ENCODE measurements around the gene BRD3OS.

DNA sequence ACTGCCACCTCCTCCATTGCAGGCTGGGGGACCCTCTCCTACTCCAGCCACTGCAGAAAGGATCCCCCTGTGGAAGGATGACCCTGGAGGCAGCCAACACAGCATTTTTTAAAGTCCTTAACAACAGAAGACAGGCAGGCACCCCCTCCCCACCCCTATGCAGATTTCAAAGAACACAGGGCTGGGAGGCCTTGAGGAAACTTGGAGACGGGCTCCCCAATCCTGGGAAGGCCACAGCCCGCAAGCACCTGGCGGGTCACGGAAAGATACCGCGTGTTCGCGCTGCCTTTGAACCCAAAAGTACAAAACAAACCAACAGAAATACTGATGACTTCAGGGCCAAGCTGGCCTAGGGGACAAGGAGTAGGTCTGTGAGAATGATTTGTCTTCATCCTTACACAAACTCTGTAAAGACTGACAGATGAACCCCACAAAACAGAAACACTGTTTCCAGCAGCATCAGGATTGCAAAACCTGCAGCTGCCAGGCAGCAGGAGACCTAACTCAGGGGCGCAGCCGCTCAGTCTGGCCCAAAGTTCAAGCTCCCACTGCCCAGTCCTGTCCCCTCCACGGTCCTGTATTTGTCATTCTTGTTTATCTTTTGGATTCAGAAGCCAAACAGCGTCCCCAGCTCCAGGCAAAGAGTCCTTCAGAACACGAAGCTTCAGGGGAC is 46.9 kb upstream of the BRD3OS start:
- TF ChIP-seq, protein P1, sequence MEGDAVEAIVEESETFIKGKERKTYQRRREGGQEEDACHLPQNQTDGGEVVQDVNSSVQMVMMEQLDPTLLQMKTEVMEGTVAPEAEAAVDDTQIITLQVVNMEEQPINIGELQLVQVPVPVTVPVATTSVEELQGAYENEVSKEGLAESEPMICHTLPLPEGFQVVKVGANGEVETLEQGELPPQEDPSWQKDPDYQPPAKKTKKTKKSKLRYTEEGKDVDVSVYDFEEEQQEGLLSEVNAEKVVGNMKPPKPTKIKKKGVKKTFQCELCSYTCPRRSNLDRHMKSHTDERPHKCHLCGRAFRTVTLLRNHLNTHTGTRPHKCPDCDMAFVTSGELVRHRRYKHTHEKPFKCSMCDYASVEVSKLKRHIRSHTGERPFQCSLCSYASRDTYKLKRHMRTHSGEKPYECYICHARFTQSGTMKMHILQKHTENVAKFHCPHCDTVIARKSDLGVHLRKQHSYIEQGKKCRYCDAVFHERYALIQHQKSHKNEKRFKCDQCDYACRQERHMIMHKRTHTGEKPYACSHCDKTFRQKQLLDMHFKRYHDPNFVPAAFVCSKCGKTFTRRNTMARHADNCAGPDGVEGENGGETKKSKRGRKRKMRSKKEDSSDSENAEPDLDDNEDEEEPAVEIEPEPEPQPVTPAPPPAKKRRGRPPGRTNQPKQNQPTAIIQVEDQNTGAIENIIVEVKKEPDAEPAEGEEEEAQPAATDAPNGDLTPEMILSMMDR (IDR thresholded peaks at IDR 0.05) = no peak
- TF ChIP-seq POLR2A (IDR thresholded peaks at IDR 0.05) = no peak

All from breast epithelium (tissue), 3 donors.